CD4-positive, alpha-beta T cell (primary cell): ENCODE measurements around the gene FBXO28. TPM values are rescaled to one million over a fixed set of nuclear protein-coding genes. Genes with fewer than 3 reads are reported as not detected.

ENCODE experiments used
- ATAC-seq: fragments of 200-7000 bp; cut with Tn5 transposase; one replicate; pipeline ENCODE4 v1.10.0; 2022; ENCODE audit warnings: mild to moderate bottlenecking; ENCODE audit not compliant: poor library complexity
- CTCF ChIA-PET: fragments of 350-600 bp; sonication (Branson Sonifier 250); formaldehyde crosslinking; loops from one replicate; lab custom pipeline; 2021; ENCODE audit warnings: antibody characterized with exemption, inconsistent platforms; lab: Charles Lee
- POLR2A ChIA-PET: fragments of 350-600 bp; sonication (Branson Sonifier 250); formaldehyde crosslinking; loops from one replicate; lab custom pipeline; 2021; ENCODE audit warnings: antibody characterized with exemption, inconsistent platforms; lab: Charles Lee
- DNase-seq, 14 experiments: peaks; one replicate each; pipeline ENCODE4 v3.0.0-alpha.2; 2013 to 2020; ENCODE audit warnings: mixed read lengths in 2 of 14
- H3K27ac ChIP-seq, 2 donors: one replicate each; pipeline versions ENCODE4 v1.5.1 to v1.7.0; 2013; ENCODE audit warnings: low read length in 2 of 2, low read depth in 1 of 2, mild to moderate bottlenecking in 1 of 2
- H3K27me3 ChIP-seq, 2 experiments: 1 replicate in 1 of 2; 2 replicates in 1 of 2; pipeline versions ENCODE4 v1.6.1 to v1.7.0; 2013; ENCODE audit warnings: low read length in 2 of 2, control low read depth in 1 of 2, mild to moderate bottlenecking in 1 of 2, moderate library complexity in 1 of 2; ENCODE audit not compliant: insufficient read depth in 2 of 2, control insufficient read depth in 1 of 2
- H3K36me3 ChIP-seq: one replicate; pipeline ENCODE4 v1.6.1; 2013; ENCODE audit warnings: low read length, control low read depth; ENCODE audit not compliant: insufficient read depth
- H3K4me1 ChIP-seq: one replicate; pipeline ENCODE4 v1.6.1; 2013; ENCODE audit warnings: low read length, control low read depth; ENCODE audit not compliant: insufficient read depth
- H3K4me3 ChIP-seq: one replicate; pipeline ENCODE4 v1.5.1; 2013; ENCODE audit warnings: mild to moderate bottlenecking, low read length, moderate library complexity
- H3K9me3 ChIP-seq, 2 experiments: 1 replicate in 1 of 2; 2 replicates in 1 of 2; pipeline versions ENCODE4 v1.6.1 to v1.7.0; 2013; ENCODE audit warnings: low read length in 2 of 2, mild to moderate bottlenecking in 2 of 2, control low read depth in 1 of 2, moderate library complexity in 1 of 2; ENCODE audit not compliant: control insufficient read depth in 1 of 2, insufficient read depth in 1 of 2
- H3K27ac Mint-ChIP-seq: one replicate; pipeline ENCODE4 v1.8.0; 2020; ENCODE audit warnings: mixed read lengths
- H3K27me3 Mint-ChIP-seq: one replicate; pipeline ENCODE4 v1.8.0; 2021; ENCODE audit warnings: mixed read lengths
- H3K36me3 Mint-ChIP-seq: one replicate; pipeline ENCODE4 v1.8.0; 2021; ENCODE audit warnings: low read depth, mixed read lengths
- H3K4me1 Mint-ChIP-seq: one replicate; pipeline ENCODE4 v1.8.0; 2021; ENCODE audit warnings: low read depth, mixed read lengths
- H3K4me3 Mint-ChIP-seq: one replicate; pipeline ENCODE4 v1.8.0; 2020; ENCODE audit warnings: mild to moderate bottlenecking, mixed read lengths
- H3K9me3 Mint-ChIP-seq: one replicate; pipeline ENCODE4 v1.8.0; 2020; ENCODE audit warnings: mixed read lengths
- intact Hi-C, 2 experiments: fragments of 100-400 bp; cut with DNase I in 1 of 2; cut with micrococcal nuclease in 1 of 2; formaldehyde crosslinking; loops; one replicate each; pipeline versions ENCODE4 v1.15.1 to v1.9.0; 2023 to 2025; cut with DNase I, micrococcal nuclease
- total RNA-seq, 174 experiments: library from RNA in 2 of 174; stranded (reverse) in 2 of 174; gene quantifications; one replicate each; pipeline ENCODE4 v1.2.3 and lab custom pipeline; 2021 to 2026
- TF ChIP-seq, protein P1 (sequence below): fragments of 200-600 bp; IDR thresholded peaks from one replicate; pipeline ENCODE4 v1.8.0; 2022; ENCODE audit warnings: antibody characterized with exemption, mild to moderate bottlenecking

The FBXO28 gene
- total RNA-seq, 2 experiments from 2014 or later, result 32.5 to 37.1 TPM

DNA sequence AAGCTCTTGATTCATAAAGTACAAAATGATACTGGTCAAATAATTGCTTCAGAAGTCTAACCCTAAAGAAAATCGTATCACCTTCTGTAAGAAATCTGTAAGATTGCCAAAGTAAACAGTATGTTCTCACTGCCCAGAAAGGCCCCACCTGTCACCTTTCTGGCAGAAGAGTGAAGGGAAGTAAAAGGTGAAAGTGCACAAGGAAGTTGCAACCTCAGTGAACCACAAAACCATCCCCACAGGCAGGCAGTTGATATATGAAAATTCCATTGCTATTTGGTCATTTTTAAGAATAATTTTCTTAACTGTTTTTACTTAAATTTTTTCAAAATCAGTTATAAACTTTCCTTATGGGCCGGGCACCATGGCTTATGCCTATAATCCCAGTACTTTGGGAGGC, 48.5 kb upstream of the FBXO28 start:
- no peaks in the 10 kb centered on the region for H3K36me3 ChIP-seq
- Mint-ChIP-seq H3K27me3 (peaks cover 14% of the 10 kb centered on the region), H3K36me3 (no peaks in the 10 kb centered on the region), H3K9me3 (no peaks in the 10 kb centered on the region), H3K4me1 (no peaks in the 10 kb centered on the region), H3K4me3 (no peak overlapping the region), H3K27ac (no peak overlapping the region)
- ChIA-PET CTCF (no interaction called here), POLR2A (interaction anchor here (0.6 kb wide), 1 partner anchor 9 kb away, joined by 4 read pairs; no protein-coding TSS in a partner anchor)
- H3K4me3 ChIP-seq, result no peak overlapping the region
- peak in 2 of 14 experiments; percentile 3 to 36 for DNase-seq
- H3K4me1 ChIP-seq, result peaks cover 5% of the 10 kb centered on the region
- intact Hi-C loops, result no loop called here
- TF ChIP-seq, protein P1, sequence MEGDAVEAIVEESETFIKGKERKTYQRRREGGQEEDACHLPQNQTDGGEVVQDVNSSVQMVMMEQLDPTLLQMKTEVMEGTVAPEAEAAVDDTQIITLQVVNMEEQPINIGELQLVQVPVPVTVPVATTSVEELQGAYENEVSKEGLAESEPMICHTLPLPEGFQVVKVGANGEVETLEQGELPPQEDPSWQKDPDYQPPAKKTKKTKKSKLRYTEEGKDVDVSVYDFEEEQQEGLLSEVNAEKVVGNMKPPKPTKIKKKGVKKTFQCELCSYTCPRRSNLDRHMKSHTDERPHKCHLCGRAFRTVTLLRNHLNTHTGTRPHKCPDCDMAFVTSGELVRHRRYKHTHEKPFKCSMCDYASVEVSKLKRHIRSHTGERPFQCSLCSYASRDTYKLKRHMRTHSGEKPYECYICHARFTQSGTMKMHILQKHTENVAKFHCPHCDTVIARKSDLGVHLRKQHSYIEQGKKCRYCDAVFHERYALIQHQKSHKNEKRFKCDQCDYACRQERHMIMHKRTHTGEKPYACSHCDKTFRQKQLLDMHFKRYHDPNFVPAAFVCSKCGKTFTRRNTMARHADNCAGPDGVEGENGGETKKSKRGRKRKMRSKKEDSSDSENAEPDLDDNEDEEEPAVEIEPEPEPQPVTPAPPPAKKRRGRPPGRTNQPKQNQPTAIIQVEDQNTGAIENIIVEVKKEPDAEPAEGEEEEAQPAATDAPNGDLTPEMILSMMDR, result no peak
- no peak overlapping the region for H3K27ac ChIP-seq
- no peaks in the 10 kb centered on the region for H3K27me3 ChIP-seq
- no peak for ATAC-seq
- no peaks in the 10 kb centered on the region for H3K9me3 ChIP-seq

DNA sequence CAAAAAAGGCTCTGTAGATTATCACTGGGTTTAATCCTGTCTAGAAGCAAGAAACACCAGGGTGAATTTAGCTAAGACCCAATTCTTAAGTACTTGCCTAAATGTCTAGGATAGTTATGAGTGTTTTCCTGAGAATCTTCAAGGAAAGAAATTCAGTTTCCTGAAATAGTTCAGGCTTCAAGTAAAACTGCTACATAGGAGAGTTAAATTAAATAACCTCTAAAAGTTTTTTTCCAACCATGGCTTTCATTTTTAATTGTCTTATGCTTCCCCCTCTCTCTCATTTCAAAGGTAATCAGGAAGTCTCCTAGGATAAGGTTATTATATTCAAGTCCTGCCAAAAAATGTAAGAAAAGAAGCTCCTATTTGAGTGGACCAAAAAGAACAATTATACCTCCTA, 46.7 kb upstream of the FBXO28 start:
- peaks cover 16% of the 10 kb centered on the region for H3K27me3 Mint-ChIP-seq
- intact Hi-C loops, result no loop called here

GRCh38 chr1:224067621-224068457, 46.1 kb upstream of the FBXO28 start:
- H3K9me3 Mint-ChIP-seq, result peaks cover under 1% of the 10 kb centered on the region
- POLR2A ChIA-PET, result no interaction called here
- H3K4me1 ChIP-seq, result peaks cover 5% of the 10 kb centered on the region
- no peaks in the 10 kb centered on the region for H3K36me3 Mint-ChIP-seq
- TF ChIP-seq, protein P1, result no peak
- no peaks in the 10 kb centered on the region for H3K27me3 ChIP-seq
- intact Hi-C loops, result no loop called here
- ATAC-seq (no peak), DNase-seq (no peak)
- H3K9me3 ChIP-seq, result peaks cover 0 to 4% of the 10 kb centered on the region in 2 experiments
- no peak overlapping the region for H3K4me3 Mint-ChIP-seq
- CTCF ChIA-PET, result no interaction called here
- H3K36me3 ChIP-seq, result no peaks in the 10 kb centered on the region
- no peak overlapping the region for H3K27ac Mint-ChIP-seq
- no peak overlapping the region for H3K27ac ChIP-seq
- H3K4me3 ChIP-seq, result no peak overlapping the region
- no peaks in the 10 kb centered on the region for H3K4me1 Mint-ChIP-seq
- H3K27me3 Mint-ChIP-seq, result peaks cover 14% of the 10 kb centered on the region

More for the DNA sequence above, 46.7 kb upstream of the FBXO28 start:
- Mint-ChIP-seq H3K4me1 (no peaks in the 10 kb centered on the region), H3K36me3 (no peaks in the 10 kb centered on the region), H3K9me3 (no peaks in the 10 kb centered on the region), H3K4me3 (no peak overlapping the region), H3K27ac (no peak overlapping the region)
- TF ChIP-seq, protein P1, result no peak
- no peaks in the 10 kb centered on the region for H3K36me3 ChIP-seq
- H3K27ac ChIP-seq, result no peak overlapping the region
- ChIA-PET CTCF (no interaction called here), POLR2A (no interaction called here)
- H3K4me3 ChIP-seq, result no peak overlapping the region
- no peaks in the 10 kb centered on the region for H3K27me3 ChIP-seq
- DNase-seq, result no peak
- peaks cover 5% of the 10 kb centered on the region for H3K4me1 ChIP-seq
- peaks cover 0 to 2% of the 10 kb centered on the region in 2 experiments for H3K9me3 ChIP-seq
- ATAC-seq, result no peak
